Measurements from ENCODE around the gene KCNH1. TPM values are rescaled to one million over a fixed set of nuclear protein-coding genes. Genes with fewer than 3 reads are reported as not detected.

The KCNH1 gene
- total RNA-seq, 1 experiment from 2014 or later: not detected

- no peaks in the 10 kb centered on the region for H3K36me3 ChIP-seq (ENCODE audit: control insufficient read depth in 1 of 2, insufficient read depth in 2 of 2, low read length in 2 of 2)
- no peak overlapping the region for H3K27ac ChIP-seq (ENCODE audit: low read depth, low read length)
- intact Hi-C loops (cut with micrococcal nuclease): no loop called here
- no peak overlapping the region for H3K9ac ChIP-seq (ENCODE audit: low read length)
- DNase-seq (ENCODE audit: low read depth, low spot score) (no peak), ATAC-seq (no peak)
- H3K4me2 ChIP-seq (ENCODE audit: low read length): no peak overlapping the region
- no peak for TF ChIP-seq CBX3 (IDR thresholded peaks at IDR 0.05; ENCODE audit: low read depth)
- TF ChIP-seq TCF7L2 (IDR thresholded peaks at IDR 0.05; ENCODE audit: borderline replicate concordance, extremely low read depth, insufficient read depth, insufficient read length): no peak
- TF ChIP-seq EZH2 (IDR thresholded peaks at IDR 0.05): no peak
- TF ChIP-seq, protein P1, sequence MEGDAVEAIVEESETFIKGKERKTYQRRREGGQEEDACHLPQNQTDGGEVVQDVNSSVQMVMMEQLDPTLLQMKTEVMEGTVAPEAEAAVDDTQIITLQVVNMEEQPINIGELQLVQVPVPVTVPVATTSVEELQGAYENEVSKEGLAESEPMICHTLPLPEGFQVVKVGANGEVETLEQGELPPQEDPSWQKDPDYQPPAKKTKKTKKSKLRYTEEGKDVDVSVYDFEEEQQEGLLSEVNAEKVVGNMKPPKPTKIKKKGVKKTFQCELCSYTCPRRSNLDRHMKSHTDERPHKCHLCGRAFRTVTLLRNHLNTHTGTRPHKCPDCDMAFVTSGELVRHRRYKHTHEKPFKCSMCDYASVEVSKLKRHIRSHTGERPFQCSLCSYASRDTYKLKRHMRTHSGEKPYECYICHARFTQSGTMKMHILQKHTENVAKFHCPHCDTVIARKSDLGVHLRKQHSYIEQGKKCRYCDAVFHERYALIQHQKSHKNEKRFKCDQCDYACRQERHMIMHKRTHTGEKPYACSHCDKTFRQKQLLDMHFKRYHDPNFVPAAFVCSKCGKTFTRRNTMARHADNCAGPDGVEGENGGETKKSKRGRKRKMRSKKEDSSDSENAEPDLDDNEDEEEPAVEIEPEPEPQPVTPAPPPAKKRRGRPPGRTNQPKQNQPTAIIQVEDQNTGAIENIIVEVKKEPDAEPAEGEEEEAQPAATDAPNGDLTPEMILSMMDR (IDR thresholded peaks at IDR 0.05 in 2 of 3, conservative IDR thresholded peaks at IDR 0.05 in 1 of 3; ENCODE audit: borderline replicate concordance in 1 of 3, insufficient read depth in 1 of 3, low read depth in 2 of 3, low read length in 2 of 3): no peak
- no peak for TF ChIP-seq POLR2AphosphoS5 (IDR thresholded peaks at IDR 0.05; ENCODE audit: low read depth, low read length)
- TF ChIP-seq EGR1 (IDR thresholded peaks at IDR 0.05; ENCODE audit: low read depth): no peak
- TF ChIP-seq SIN3A (IDR thresholded peaks at IDR 0.05; ENCODE audit: low read depth): no peak
- no peak for TF ChIP-seq SRF (IDR thresholded peaks at IDR 0.05; ENCODE audit: low read depth)
- TF ChIP-seq RAD21 (IDR thresholded peaks at IDR 0.05; ENCODE audit: low read depth): no peak
- TF ChIP-seq CEBPB (IDR thresholded peaks at IDR 0.05; ENCODE audit: low read depth): no peak
- TF ChIP-seq YY1 (IDR thresholded peaks at IDR 0.05; ENCODE audit: extremely low read depth, insufficient replicate concordance, low read depth, low read length): no peak
- no TSS peak for BruUV-seq (replicated peaks)
- H3K27me3 ChIP-seq (ENCODE audit: insufficient read depth, low read length): no peaks in the 10 kb centered on the region
- no peaks in the 10 kb centered on the region for H3K79me2 ChIP-seq (ENCODE audit: insufficient read depth, low read length)
- no peaks in the 10 kb centered on the region for H3K9me2 ChIP-seq (ENCODE audit: insufficient read depth)
- H3K4me1 ChIP-seq (ENCODE audit: control insufficient read depth in 1 of 2, insufficient read depth in 2 of 2, low read length in 2 of 2): no peaks in the 10 kb centered on the region
- H4K20me1 ChIP-seq (ENCODE audit: insufficient read depth): no peaks in the 10 kb centered on the region
- H3K9me3 ChIP-seq (ENCODE audit: control insufficient read depth in 1 of 2, insufficient read depth in 1 of 2, low read depth in 1 of 2, low read length in 2 of 2): peaks cover 0 to 3% of the 10 kb centered on the region in 2 experiments; a peak in 1 of 4 replicates
- CTCF ChIA-PET: no interaction called here
- no peak overlapping the region for H2AFZ ChIP-seq (ENCODE audit: low read depth, low read length, poor library complexity, severe bottlenecking)
- POLR2A ChIA-PET: no interaction called here
- H3K4me3 ChIP-seq (replicated peaks in 1 of 2; ENCODE audit: low read depth in 1 of 2, low read length in 2 of 2): no peak overlapping the region
- RAD21 ChIA-PET (ENCODE audit: low non-redundant PET in 1 of 2, low total read pairs in 2 of 2, uncharacterized antibody in 2 of 2, unreplicated experiment in 2 of 2): no interaction called here
Observed at GRCh38 chr1:211158866-211159265, 24.9 kb upstream of the KCNH1 start.

All from HCT116 (cell line).